Measurements from ENCODE around the gene CD200.

GRCh38 chr3:112409041-112409440 lies 76.1 kb downstream of the CD200 start:
- TF ChIP-seq CTCF (conservative IDR thresholded peaks at IDR 0.05; ENCODE audit: low read depth, low read length) (no peak), EZH2 (IDR thresholded peaks at IDR 0.05; ENCODE audit: low read length, unreplicated experiment) (no peak)

All from PC-3 (cell line).